Effector memory CD4-positive, alpha-beta T cell (primary cell): ENCODE measurements around the gene CACNG5.

Source experiments
- DNase-seq, 3 donors: peaks; one replicate each; pipeline ENCODE4 v3.0.0-alpha.2; 2020
- H3K27ac ChIP-seq: 2 replicates; pipeline ENCODE4 v1.7.0; 2013; ENCODE audit warnings: mild to moderate bottlenecking, low read length, moderate library complexity; ENCODE audit not compliant: insufficient read depth, poor library complexity, severe bottlenecking
- H3K27me3 ChIP-seq: replicated peaks from 2 replicates; pipeline ENCODE4 v1.7.0; 2013; ENCODE audit warnings: mild to moderate bottlenecking, low read length; ENCODE audit not compliant: insufficient read depth, control insufficient read depth, poor library complexity, severe bottlenecking
- H3K36me3 ChIP-seq: 2 replicates; pipeline ENCODE4 v1.7.0; 2013; ENCODE audit warnings: mild to moderate bottlenecking, low read length, moderate library complexity; ENCODE audit not compliant: control insufficient read depth, insufficient read depth
- H3K4me1 ChIP-seq: 2 replicates; pipeline ENCODE4 v1.7.0; 2013; ENCODE audit warnings: low read length, mild to moderate bottlenecking; ENCODE audit not compliant: control insufficient read depth, insufficient read depth, poor library complexity, severe bottlenecking
- H3K4me3 ChIP-seq: 2 replicates; pipeline ENCODE4 v1.7.0; 2013; ENCODE audit warnings: low read length, low read depth, mild to moderate bottlenecking; ENCODE audit not compliant: insufficient read depth, poor library complexity, severe bottlenecking
- H3K9me3 ChIP-seq: 2 replicates; pipeline ENCODE4 v1.7.0; 2013; ENCODE audit warnings: mild to moderate bottlenecking, low read length, moderate library complexity; ENCODE audit not compliant: control insufficient read depth

CACNG5 gene

GRCh38 chr17:66863820-66864219, 28.9 kb downstream of the CACNG5 start:
- H3K36me3 ChIP-seq = no peaks in the 10 kb centered on the region
- H3K9me3 ChIP-seq = no peaks in the 10 kb centered on the region
- no peak for DNase-seq
- no peak overlapping the region for H3K27ac ChIP-seq
- no peaks in the 10 kb centered on the region for H3K4me1 ChIP-seq
- H3K4me3 ChIP-seq = no peak overlapping the region
- H3K27me3 ChIP-seq = no peaks in the 10 kb centered on the region

DNA sequence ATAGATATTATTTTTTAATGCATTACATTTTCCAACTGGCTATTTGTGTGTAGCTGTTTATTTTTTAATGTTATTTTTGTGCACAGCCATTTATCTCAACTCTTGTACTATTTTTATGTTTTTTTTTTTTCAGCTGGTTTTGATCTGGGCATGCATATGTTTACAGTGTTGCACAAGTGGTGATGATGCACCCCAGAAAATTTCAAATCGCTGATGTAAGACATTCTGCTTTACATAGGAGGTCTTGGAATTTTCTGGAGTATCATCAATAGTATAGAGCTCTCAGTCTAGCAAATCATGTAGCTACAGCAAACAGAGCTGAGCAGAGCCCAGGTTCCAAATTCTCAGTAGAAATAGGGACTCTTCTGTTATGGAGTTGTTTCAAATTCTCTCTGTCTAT, 30.2 kb downstream of the CACNG5 start:
- H3K27me3 ChIP-seq = no peaks in the 10 kb centered on the region
- no peak overlapping the region for H3K27ac ChIP-seq
- H3K4me1 ChIP-seq = no peaks in the 10 kb centered on the region
- DNase-seq = no peak
- no peak overlapping the region for H3K4me3 ChIP-seq
- no peaks in the 10 kb centered on the region for H3K36me3 ChIP-seq
- H3K9me3 ChIP-seq = no peaks in the 10 kb centered on the region

DNA sequence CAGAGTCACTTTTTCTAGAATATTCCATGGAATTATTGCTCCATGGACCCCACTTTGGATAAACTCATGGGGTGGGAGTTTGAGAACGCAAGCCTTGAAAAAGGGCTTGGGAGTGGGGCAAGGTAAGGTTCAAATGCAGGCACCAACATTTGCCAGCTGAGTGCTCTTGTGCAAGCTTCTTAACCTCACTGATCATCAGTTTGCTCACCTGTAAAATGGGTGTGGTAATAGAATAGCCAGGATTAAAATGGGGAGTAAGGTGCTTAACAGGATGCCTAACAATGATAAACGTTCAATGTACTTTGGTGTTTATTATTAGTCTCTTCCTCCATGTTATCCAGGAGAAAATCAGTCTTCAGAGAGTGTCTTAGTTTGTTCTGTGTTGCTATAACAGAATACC, 39.0 kb downstream of the CACNG5 start:
- no peaks in the 10 kb centered on the region for H3K4me1 ChIP-seq
- H3K4me3 ChIP-seq = no peak overlapping the region
- DNase-seq = no peak
- no peaks in the 10 kb centered on the region for H3K9me3 ChIP-seq
- no peak overlapping the region for H3K27ac ChIP-seq
- H3K36me3 ChIP-seq = no peaks in the 10 kb centered on the region
- no peaks in the 10 kb centered on the region for H3K27me3 ChIP-seq

GRCh38 chr17:66884931-66885330, 50.0 kb downstream of the CACNG5 start:
- Histone ChIP-seq H3K27me3 (no peaks in the 10 kb centered on the region), H3K27ac (no peak overlapping the region)

DNA sequence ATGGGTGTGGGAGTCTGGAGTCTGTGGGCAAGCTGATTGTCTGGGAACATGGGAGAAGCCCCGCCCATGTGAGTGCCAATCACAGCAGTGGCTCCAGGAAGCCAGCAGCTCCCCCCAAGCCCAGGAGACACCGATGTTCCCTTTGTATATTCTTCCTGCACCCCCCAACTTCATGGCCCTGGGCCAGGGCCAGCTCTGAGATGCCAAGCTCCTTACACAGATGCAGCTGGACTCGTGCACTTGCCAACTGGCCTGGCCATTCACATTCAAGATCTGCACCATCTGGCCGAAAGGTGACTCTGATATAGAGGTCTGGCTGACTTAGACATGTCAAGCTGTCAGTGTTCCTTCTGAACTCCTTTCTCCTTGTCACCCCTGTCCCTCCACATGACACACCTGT, 50.5 kb downstream of the CACNG5 start:
- H3K9me3 ChIP-seq = no peaks in the 10 kb centered on the region
- DNase-seq = no peak
- no peaks in the 10 kb centered on the region for H3K36me3 ChIP-seq
- H3K27me3 ChIP-seq = no peaks in the 10 kb centered on the region
- H3K27ac ChIP-seq = no peak overlapping the region
- no peak overlapping the region for H3K4me3 ChIP-seq
- no peaks in the 10 kb centered on the region for H3K4me1 ChIP-seq

More at GRCh38 chr17:66884931-66885330, 50.0 kb downstream of the CACNG5 start:
- DNase-seq = no peak
- no peaks in the 10 kb centered on the region for H3K36me3 ChIP-seq
- H3K4me1 ChIP-seq = no peaks in the 10 kb centered on the region
- no peak overlapping the region for H3K4me3 ChIP-seq
- no peaks in the 10 kb centered on the region for H3K9me3 ChIP-seq

- no peaks in the 10 kb centered on the region for H3K27me3 ChIP-seq
- no peak for DNase-seq
Observed at GRCh38 chr17:66889480-66890230, 54.7 kb downstream of the CACNG5 start.

GRCh38 chr17:66892246-66892645, 57.3 kb downstream of the CACNG5 start:
- H3K9me3 ChIP-seq = no peaks in the 10 kb centered on the region
- no peak for DNase-seq
- H3K36me3 ChIP-seq = no peaks in the 10 kb centered on the region
- H3K4me1 ChIP-seq = no peaks in the 10 kb centered on the region
- no peak overlapping the region for H3K27ac ChIP-seq
- H3K4me3 ChIP-seq = no peak overlapping the region
- H3K27me3 ChIP-seq = no peaks in the 10 kb centered on the region

More at GRCh38 chr17:66889480-66890230, 54.7 kb downstream of the CACNG5 start:
- Histone ChIP-seq H3K27ac (no peak overlapping the region), H3K4me3 (no peak overlapping the region), H3K4me1 (no peaks in the 10 kb centered on the region), H3K36me3 (no peaks in the 10 kb centered on the region), H3K9me3 (no peaks in the 10 kb centered on the region)

- no peaks in the 10 kb centered on the region for H3K27me3 ChIP-seq
- no peaks in the 10 kb centered on the region for H3K9me3 ChIP-seq
Observed at GRCh38 chr17:66893382-66893781, 58.5 kb downstream of the CACNG5 start.

GRCh38 chr17:66893863-66894262, 58.9 kb downstream of the CACNG5 start:
- no peaks in the 10 kb centered on the region for H3K4me1 ChIP-seq
- no peaks in the 10 kb centered on the region for H3K27me3 ChIP-seq

More at GRCh38 chr17:66893382-66893781, 58.5 kb downstream of the CACNG5 start:
- no peak for DNase-seq
- Histone ChIP-seq H3K27ac (no peak overlapping the region), H3K4me3 (no peak overlapping the region), H3K4me1 (no peaks in the 10 kb centered on the region), H3K36me3 (no peaks in the 10 kb centered on the region)

DNA sequence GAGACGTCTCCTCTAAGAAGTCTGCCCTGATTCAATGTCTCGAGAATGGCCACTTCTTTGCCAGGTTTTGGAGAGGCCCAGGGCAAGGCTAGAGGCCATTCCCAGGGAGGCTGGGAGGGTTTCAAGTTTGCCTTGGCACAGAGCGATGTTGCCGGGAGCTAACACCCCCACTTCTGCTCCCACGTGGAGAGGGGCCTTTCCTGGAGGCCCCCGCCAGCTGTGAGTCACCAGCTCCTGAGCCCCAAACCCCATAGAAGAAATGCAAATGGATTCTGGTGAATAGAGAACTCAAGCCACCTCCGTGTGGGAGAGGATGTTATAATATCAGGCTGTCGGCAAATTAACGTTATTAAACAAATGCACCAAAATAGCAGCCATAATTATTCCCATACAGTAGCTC, 62.2 kb downstream of the CACNG5 start:
- DNase-seq = no peak
- Histone ChIP-seq H3K4me1 (no peaks in the 10 kb centered on the region), H3K9me3 (no peaks in the 10 kb centered on the region), H3K27me3 (no peaks in the 10 kb centered on the region), H3K27ac (no peak overlapping the region), H3K36me3 (no peaks in the 10 kb centered on the region), H3K4me3 (no peak overlapping the region)

More at GRCh38 chr17:66893863-66894262, 58.9 kb downstream of the CACNG5 start:
- Histone ChIP-seq H3K27ac (no peak overlapping the region), H3K36me3 (no peaks in the 10 kb centered on the region), H3K4me3 (no peak overlapping the region), H3K9me3 (no peaks in the 10 kb centered on the region)
- no peak for DNase-seq
